Measurements from ENCODE around the gene CCL16. TPM values are rescaled to one million over a fixed set of nuclear protein-coding genes. Genes with fewer than 3 reads are reported as not detected.
A peak's percentile ranks its signal among the peaks of the same experiment; 100 is the strongest.

CCL16 gene, protein sequence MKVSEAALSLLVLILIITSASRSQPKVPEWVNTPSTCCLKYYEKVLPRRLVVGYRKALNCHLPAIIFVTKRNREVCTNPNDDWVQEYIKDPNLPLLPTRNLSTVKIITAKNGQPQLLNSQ
- total RNA-seq (not detected), total RNA-seq (0 to 0.07 (median 0) reads per million in 29 experiments)
- not detected for total RNA-seq (2013)

DNA sequence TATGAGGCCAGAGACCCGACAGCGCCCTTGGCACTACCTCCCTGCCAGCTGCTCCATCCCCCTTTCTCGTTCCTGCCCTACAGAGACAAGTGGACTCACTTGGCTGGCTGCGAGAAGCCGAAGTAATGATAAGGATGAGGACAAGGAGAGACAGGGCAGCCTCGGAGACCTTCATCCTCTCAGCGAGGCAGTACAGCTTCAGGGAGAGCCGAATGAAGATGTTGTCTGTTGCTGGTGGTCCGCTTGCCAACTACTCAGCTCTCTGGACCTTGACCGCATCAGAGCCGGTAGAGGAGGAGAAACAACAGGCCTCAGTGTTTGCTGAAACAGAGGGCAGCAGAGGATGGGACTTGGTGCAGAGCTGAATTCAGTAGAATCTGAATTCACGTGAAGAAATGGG is at the start of gene CCL16:
Gene CCL16 (minus strand): TSS at position 252 of the 400 bp plus-strand sequence. CDS start 77 bp downstream, at position 175.
- Histone ChIP-seq H3K9me3 (no peaks in the 10 kb centered on the region), H3K36me3 (ENCODE audit: control insufficient read depth in 2 of 2, extremely low read depth in 1 of 2, insufficient read depth in 1 of 2, low read length in 1 of 2) (no peaks in the 10 kb centered on the region), H3K4me1 (ENCODE audit: control insufficient read depth in 1 of 2, extremely low read depth in 1 of 2, insufficient read depth in 2 of 2, low read length in 2 of 2) (peaks cover 0 to 9% of the 10 kb centered on the region in 2 experiments), H3K4me3 (ENCODE audit: control insufficient read depth in 1 of 2, extremely low read depth in 1 of 2, low read length in 1 of 2) (no peak within 1 kb of the TSS), H3K27ac (ENCODE audit: low read length) (no peak within 1 kb of the TSS), H3K27me3 (replicated peaks in 1 of 2; ENCODE audit: control insufficient read depth in 2 of 2, extremely low read depth in 1 of 2, insufficient read depth in 2 of 2, low read length in 1 of 2) (peaks cover 0 to 13% of the 10 kb centered on the region in 2 experiments)
- DNase-seq = no peak
- Mint-ChIP-seq H3K27ac (no peak within 1 kb of the TSS), H3K4me1 (no peaks in the 10 kb centered on the region), H3K9me3 (no peaks in the 10 kb centered on the region), H3K27me3 (peaks cover 10% of the 10 kb centered on the region in 2 donors), H3K36me3 (no peaks in the 10 kb centered on the region), H3K4me3 (no peak within 1 kb of the TSS)
- no peak for ATAC-seq (replicated peaks in 1 of 4)
- WGBS (ENCODE audit: insufficient coverage) = 90% methylated on average over 6 of the region's 12 CpGs
- ChIA-PET CTCF (interaction anchor here (0.7 to 1.0 kb wide), 2 partner anchors 168 to 713 kb away, joined by 4 read pairs; no protein-coding TSS in a partner anchor), POLR2A (no interaction called here)

DNA sequence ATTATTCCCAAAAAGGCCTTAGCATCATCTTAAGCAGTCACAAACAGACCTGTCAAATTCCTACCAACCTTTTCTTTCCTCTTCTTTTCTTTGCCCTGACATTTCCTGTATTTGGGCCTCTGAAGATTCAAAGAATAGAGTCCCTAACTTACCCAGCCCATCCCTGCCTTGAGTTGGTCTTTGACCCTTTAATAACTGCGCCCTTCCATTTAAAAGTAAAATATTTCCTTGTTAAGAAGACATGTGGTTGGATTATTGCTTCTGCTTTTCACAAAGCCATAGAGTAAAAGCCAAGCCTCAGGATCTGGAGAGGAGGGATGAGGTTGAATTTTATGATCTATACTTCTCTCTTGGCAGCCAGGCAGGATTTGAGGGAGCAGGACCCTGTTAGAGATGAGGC is 49.7 kb upstream of the CCL16 start:
- DNase-seq (no peak), ATAC-seq (replicated peaks in 1 of 4) (no peak)
- ChIA-PET POLR2A (no interaction called here), CTCF (no interaction called here)
- H3K9me3 ChIP-seq = no peaks in the 10 kb centered on the region
- H3K36me3 Mint-ChIP-seq = no peaks in the 10 kb centered on the region
- no CpG with 5 or more reads among the region's 1 CpG for WGBS (ENCODE audit: insufficient coverage)
- H3K4me1 Mint-ChIP-seq = no peaks in the 10 kb centered on the region
- H3K27ac Mint-ChIP-seq = no peak overlapping the region
- peaks cover 0 to 8% of the 10 kb centered on the region in 2 experiments for H3K27me3 ChIP-seq (replicated peaks in 1 of 2; ENCODE audit: control insufficient read depth in 2 of 2, extremely low read depth in 1 of 2, insufficient read depth in 2 of 2, low read length in 1 of 2)
- H3K27me3 Mint-ChIP-seq = peaks cover 14 to 25% of the 10 kb centered on the region in 2 donors
- H3K9me3 Mint-ChIP-seq = no peaks in the 10 kb centered on the region
- no peaks in the 10 kb centered on the region for H3K36me3 ChIP-seq (ENCODE audit: control insufficient read depth in 2 of 2, extremely low read depth in 1 of 2, insufficient read depth in 1 of 2, low read length in 1 of 2)
- no peak overlapping the region for H3K27ac ChIP-seq (ENCODE audit: low read length)
- H3K4me3 Mint-ChIP-seq = no peak overlapping the region
- no peaks in the 10 kb centered on the region for H3K4me1 ChIP-seq (ENCODE audit: control insufficient read depth in 1 of 2, extremely low read depth in 1 of 2, insufficient read depth in 2 of 2, low read length in 2 of 2)
- no peak overlapping the region for H3K4me3 ChIP-seq (ENCODE audit: control insufficient read depth in 1 of 2, extremely low read depth in 1 of 2, low read length in 1 of 2)

DNA sequence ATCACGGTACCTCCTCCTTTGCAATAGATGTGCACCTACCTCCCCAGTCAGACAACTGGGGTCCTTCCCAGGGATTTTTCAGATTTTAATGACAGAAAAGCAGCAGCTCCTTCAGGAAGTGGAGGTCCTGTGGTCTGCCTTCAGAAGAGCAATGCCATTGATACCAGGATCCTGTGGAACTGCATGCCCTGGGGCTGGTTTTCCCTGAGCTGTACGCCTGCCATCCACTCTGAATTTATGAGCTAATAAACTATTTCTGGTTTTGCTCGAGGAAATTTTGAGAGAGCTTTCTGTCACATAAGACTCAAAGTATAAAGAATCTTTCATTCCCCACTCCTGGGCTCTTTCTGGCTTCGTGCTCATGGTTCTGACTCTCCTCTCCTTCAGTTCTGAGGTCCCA is 46.5 kb upstream of the CCL16 start:
- WGBS (ENCODE audit: insufficient coverage) = 38% methylated on average over 1 of the region's 4 CpGs
- Histone ChIP-seq H3K4me3 (ENCODE audit: control insufficient read depth in 1 of 2, extremely low read depth in 1 of 2, low read length in 1 of 2) (no peak overlapping the region), H3K36me3 (ENCODE audit: control insufficient read depth in 2 of 2, extremely low read depth in 1 of 2, insufficient read depth in 1 of 2, low read length in 1 of 2) (no peaks in the 10 kb centered on the region), H3K4me1 (ENCODE audit: control insufficient read depth in 1 of 2, extremely low read depth in 1 of 2, insufficient read depth in 2 of 2, low read length in 2 of 2) (no peaks in the 10 kb centered on the region), H3K9me3 (no peaks in the 10 kb centered on the region), H3K27me3 (replicated peaks in 1 of 2; ENCODE audit: control insufficient read depth in 2 of 2, extremely low read depth in 1 of 2, insufficient read depth in 2 of 2, low read length in 1 of 2) (peaks cover 0 to 16% of the 10 kb centered on the region in 2 experiments), H3K27ac (ENCODE audit: low read length) (no peak overlapping the region)
- H3K27ac Mint-ChIP-seq = no peak overlapping the region
- ATAC-seq (replicated peaks in 1 of 4) = no peak
- H3K9me3 Mint-ChIP-seq = peaks cover 0 to 4% (median 0%) of the 10 kb centered on the region in 3 donors
- H3K36me3 Mint-ChIP-seq = no peaks in the 10 kb centered on the region
- peaks cover 20 to 24% of the 10 kb centered on the region in 2 donors for H3K27me3 Mint-ChIP-seq
- ChIA-PET POLR2A (no interaction called here), CTCF (interaction anchor here in 1 of 2 donors (0.6 kb wide), 1 partner anchor 1105 kb away, joined by 3 read pairs; no protein-coding TSS in a partner anchor)
- DNase-seq = no peak
- no peaks in the 10 kb centered on the region for H3K4me1 Mint-ChIP-seq
- no peak overlapping the region for H3K4me3 Mint-ChIP-seq

DNA sequence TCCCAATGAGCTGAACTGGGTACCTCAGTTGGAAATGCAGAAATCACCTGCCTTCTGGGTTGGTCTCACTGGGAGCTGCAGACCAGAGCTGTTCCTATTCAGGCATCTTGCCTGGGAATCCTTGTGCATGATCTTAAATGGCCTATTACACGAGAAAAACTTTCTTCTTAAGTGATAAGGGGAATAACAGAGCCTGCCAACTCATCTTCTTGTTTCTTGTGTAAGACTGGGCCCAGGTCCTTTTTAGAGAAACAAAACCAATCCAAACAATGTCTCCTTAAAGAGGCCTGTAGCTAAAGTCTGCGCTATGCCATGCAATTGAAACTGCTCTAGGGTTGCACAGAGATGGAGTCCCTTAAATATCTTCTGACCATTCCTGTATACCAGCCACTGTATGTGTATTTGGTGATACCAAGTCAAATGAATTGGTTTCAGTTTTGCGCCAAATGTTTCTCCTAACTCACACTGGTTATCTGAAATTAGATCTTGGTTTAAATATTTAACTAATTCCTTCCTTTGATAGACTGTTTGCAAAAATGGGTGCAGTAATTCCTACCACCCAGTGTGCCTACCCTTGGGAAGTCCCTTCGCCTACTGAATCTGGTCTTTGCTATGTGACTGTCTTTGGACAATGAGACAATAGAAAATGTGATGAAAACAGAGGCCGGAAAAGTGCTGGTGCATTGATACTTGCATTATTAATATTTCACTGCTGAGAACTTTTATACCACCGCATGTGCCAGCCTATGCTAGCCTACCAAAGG is 43.0 kb upstream of the CCL16 start:
- H3K4me1 Mint-ChIP-seq = no peaks in the 10 kb centered on the region
- DNase-seq = no peak
- H3K27me3 ChIP-seq (replicated peaks in 1 of 2; ENCODE audit: control insufficient read depth in 2 of 2, extremely low read depth in 1 of 2, insufficient read depth in 2 of 2, low read length in 1 of 2) = peaks cover 0 to 17% of the 10 kb centered on the region in 2 experiments
- CTCF ChIA-PET = no interaction called here
- H3K4me1 ChIP-seq (ENCODE audit: control insufficient read depth in 1 of 2, extremely low read depth in 1 of 2, insufficient read depth in 2 of 2, low read length in 2 of 2) = no peaks in the 10 kb centered on the region
- H3K9me3 Mint-ChIP-seq = peaks cover 0 to 4% (median 0%) of the 10 kb centered on the region in 3 donors
- no peaks in the 10 kb centered on the region for H3K36me3 Mint-ChIP-seq
- peaks cover 32 to 33% of the 10 kb centered on the region in 2 donors for H3K27me3 Mint-ChIP-seq
- no peak overlapping the region for H3K4me3 Mint-ChIP-seq
- WGBS (ENCODE audit: insufficient coverage) = no CpG with 5 or more reads among the region's 6 CpGs
- H3K4me3 ChIP-seq (ENCODE audit: control insufficient read depth in 1 of 2, extremely low read depth in 1 of 2, low read length in 1 of 2) = no peak overlapping the region
- no peak for ATAC-seq (replicated peaks in 1 of 4)
- POLR2A ChIA-PET = no interaction called here
- H3K36me3 ChIP-seq (ENCODE audit: control insufficient read depth in 2 of 2, extremely low read depth in 1 of 2, insufficient read depth in 1 of 2, low read length in 1 of 2) = no peaks in the 10 kb centered on the region
- no peak overlapping the region for H3K27ac ChIP-seq (ENCODE audit: low read length)
- no peaks in the 10 kb centered on the region for H3K9me3 ChIP-seq
- H3K27ac Mint-ChIP-seq = no peak overlapping the region

DNA sequence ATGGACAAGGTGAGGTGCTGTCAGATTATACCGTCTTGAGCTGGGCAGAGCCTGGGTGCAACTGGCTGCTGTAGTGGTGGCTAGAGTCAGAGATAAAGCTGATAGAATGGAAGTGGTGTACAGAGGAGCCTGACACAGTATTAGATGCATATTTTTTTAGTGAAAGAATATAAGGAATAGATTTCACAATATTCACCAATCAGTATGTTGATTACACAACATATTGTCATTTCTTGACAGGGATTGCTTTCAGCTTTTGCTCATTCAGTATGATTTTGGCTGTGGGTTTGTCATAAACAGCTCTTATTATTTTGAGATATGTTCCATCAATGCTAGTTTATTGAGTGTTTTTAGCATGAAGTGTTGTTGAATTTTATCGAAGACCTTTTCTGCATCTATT is 38.1 kb upstream of the CCL16 start:
- Histone ChIP-seq H3K4me3 (ENCODE audit: control insufficient read depth in 1 of 2, extremely low read depth in 1 of 2, low read length in 1 of 2) (no peak overlapping the region), H3K27ac (ENCODE audit: low read length) (no peak overlapping the region), H3K9me3 (no peaks in the 10 kb centered on the region), H3K27me3 (replicated peaks in 1 of 2; ENCODE audit: control insufficient read depth in 2 of 2, extremely low read depth in 1 of 2, insufficient read depth in 2 of 2, low read length in 1 of 2) (peaks cover 0 to 14% of the 10 kb centered on the region in 2 experiments), H3K36me3 (ENCODE audit: control insufficient read depth in 2 of 2, extremely low read depth in 1 of 2, insufficient read depth in 1 of 2, low read length in 1 of 2) (no peaks in the 10 kb centered on the region), H3K4me1 (ENCODE audit: control insufficient read depth in 1 of 2, extremely low read depth in 1 of 2, insufficient read depth in 2 of 2, low read length in 2 of 2) (no peaks in the 10 kb centered on the region)
- Mint-ChIP-seq H3K27ac (no peak overlapping the region), H3K4me1 (no peaks in the 10 kb centered on the region), H3K36me3 (no peaks in the 10 kb centered on the region), H3K4me3 (no peak overlapping the region), H3K27me3 (peaks cover 27 to 32% of the 10 kb centered on the region in 2 donors), H3K9me3 (peaks cover 0 to 4% (median 0%) of the 10 kb centered on the region in 3 donors)
- ATAC-seq (replicated peaks in 1 of 4) = no peak
- ChIA-PET CTCF (no interaction called here), POLR2A (no interaction called here)
- no peak for DNase-seq
- 100% methylated on average over 2 of the region's 2 CpGs for WGBS (ENCODE audit: insufficient coverage)

DNA sequence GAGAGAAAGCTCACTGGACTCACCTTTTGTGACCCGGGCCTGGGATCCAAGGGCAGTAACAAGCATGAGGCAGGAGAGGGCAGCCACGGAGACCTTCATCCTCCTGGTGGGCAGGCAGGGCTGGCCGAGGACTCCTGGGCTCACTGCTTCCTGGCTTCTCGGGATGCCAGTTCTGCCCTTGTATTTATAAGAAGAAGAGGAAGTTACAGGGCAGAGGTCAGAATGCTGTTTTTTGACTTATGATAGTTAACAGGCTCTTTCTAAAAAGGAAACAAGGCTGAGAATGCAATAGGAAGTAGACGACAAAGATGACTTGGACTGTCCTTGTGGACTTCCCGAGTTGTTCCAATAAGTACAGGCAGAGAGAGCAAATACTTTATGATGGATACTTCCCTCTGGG is 36.5 kb upstream of the CCL16 start, which contains the start of gene CCL23:
Gene CCL23 (minus strand): TSS at position 174 of the 400 bp plus-strand sequence. CDS start 75 bp downstream, at position 99.
- Histone ChIP-seq H3K27me3 (replicated peaks in 1 of 2; ENCODE audit: control insufficient read depth in 2 of 2, extremely low read depth in 1 of 2, insufficient read depth in 2 of 2, low read length in 1 of 2) (peaks cover 0 to 7% of the 10 kb centered on the region in 2 experiments), H3K4me3 (ENCODE audit: control insufficient read depth in 1 of 2, extremely low read depth in 1 of 2, low read length in 1 of 2) (no peak within 1 kb of the TSS), H3K4me1 (ENCODE audit: control insufficient read depth in 1 of 2, extremely low read depth in 1 of 2, insufficient read depth in 2 of 2, low read length in 2 of 2) (no peaks in the 10 kb centered on the region), H3K9me3 (no peaks in the 10 kb centered on the region), H3K36me3 (ENCODE audit: control insufficient read depth in 2 of 2, extremely low read depth in 1 of 2, insufficient read depth in 1 of 2, low read length in 1 of 2) (no peaks in the 10 kb centered on the region), H3K27ac (ENCODE audit: low read length) (no peak within 1 kb of the TSS)
- H3K4me3 Mint-ChIP-seq = no peak within 1 kb of the TSS
- no peaks in the 10 kb centered on the region for H3K9me3 Mint-ChIP-seq
- H3K27me3 Mint-ChIP-seq = peaks cover 22 to 38% of the 10 kb centered on the region in 2 donors
- H3K27ac Mint-ChIP-seq = no peak within 1 kb of the TSS
- no peak for ATAC-seq (replicated peaks in 1 of 4)
- no peaks in the 10 kb centered on the region for H3K36me3 Mint-ChIP-seq
- POLR2A ChIA-PET = no interaction called here
- H3K4me1 Mint-ChIP-seq = no peaks in the 10 kb centered on the region
- CTCF ChIA-PET = no interaction called here
- DNase-seq = peak in 1 of 35 experiments; percentile 0
- WGBS (ENCODE audit: insufficient coverage) = 41% methylated on average over 6 of the region's 6 CpGs

Measured in T-cell (primary cell).